ENCODE data around the gene SMARCC1. TPM values are rescaled to one million over a fixed set of nuclear protein-coding genes. Genes with fewer than 3 reads are reported as not detected.

The SMARCC1 gene
- total and polyA plus RNA-seq, 3 donors from 2014 or later: 48.1 to 80.1 (median 64.4) TPM

DNA sequence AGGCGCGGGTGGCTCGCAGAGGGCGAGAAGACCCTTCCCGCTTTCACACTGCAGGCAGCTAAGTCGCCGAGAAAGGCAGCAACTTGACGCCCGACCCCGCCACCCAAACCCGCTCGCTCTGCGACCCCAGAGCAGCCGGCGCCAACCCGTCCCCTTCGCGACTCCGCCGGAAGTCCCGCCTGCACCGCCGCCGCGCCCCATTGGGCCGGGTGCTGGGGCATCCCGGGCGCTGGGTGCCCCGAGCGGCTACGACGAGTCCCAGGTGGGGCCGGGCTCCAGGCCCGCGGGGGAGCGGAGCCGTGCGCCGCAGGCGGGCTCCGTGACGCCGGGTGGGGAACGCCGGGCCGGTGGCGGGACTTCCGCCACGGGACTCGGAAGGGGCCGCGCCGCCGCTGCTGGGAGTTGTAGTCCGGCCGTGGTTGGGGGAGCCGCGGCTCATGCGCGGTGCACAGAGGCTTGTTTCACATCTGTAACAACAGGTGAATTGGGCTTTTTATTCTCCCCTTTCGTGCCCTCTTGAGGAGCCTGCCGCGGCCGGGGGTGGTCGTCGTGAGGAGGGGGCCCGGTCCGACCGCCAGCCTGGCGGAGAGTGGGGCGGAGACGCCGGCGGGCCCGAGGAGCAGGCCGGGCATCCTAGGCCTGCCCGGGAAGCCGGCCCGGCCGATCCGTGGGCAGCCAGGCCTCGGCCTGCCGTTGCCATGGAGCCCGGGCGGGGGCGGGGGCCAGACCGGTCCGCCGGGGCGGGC lies 21.2 kb upstream of the SMARCC1 start, which contains the start of gene DHX30:
Gene DHX30, plus strand, starts transcription at position 405 of the 746 bp plus-strand sequence. CDS start 7,546 bp downstream, outside the sequence.
- H3K4me3 ChIP-seq: peak within 1 kb of the TSS; percentile 93 to 97
- WGBS, 2 donors: 1 to 2% methylated on average over 19 to 46 of the region's 90 CpGs

DNA sequence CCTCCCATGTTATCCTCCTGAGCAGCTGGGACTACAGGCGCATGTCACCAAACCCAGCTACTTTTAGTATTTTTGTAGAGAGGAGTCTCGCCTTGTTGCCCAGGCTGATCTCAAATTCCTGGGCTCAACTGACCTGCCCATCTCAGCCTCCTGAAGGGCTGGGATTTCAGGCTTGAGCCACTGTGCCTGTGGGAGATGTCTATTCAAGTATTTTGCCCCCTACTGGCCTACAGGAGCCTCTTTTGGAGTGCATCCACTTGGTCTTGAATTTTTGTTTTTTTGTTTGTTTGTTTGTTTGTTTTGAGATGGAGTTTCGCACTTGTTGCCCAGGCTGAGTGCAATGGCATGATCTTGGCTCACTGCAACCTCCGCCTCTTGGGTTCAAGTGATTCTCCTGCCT lies 18.0 kb upstream of the SMARCC1 start:
- no peak for TF ChIP-seq POLR2A (IDR thresholded peaks at IDR 0.05)
- TF ChIP-seq, protein P1, sequence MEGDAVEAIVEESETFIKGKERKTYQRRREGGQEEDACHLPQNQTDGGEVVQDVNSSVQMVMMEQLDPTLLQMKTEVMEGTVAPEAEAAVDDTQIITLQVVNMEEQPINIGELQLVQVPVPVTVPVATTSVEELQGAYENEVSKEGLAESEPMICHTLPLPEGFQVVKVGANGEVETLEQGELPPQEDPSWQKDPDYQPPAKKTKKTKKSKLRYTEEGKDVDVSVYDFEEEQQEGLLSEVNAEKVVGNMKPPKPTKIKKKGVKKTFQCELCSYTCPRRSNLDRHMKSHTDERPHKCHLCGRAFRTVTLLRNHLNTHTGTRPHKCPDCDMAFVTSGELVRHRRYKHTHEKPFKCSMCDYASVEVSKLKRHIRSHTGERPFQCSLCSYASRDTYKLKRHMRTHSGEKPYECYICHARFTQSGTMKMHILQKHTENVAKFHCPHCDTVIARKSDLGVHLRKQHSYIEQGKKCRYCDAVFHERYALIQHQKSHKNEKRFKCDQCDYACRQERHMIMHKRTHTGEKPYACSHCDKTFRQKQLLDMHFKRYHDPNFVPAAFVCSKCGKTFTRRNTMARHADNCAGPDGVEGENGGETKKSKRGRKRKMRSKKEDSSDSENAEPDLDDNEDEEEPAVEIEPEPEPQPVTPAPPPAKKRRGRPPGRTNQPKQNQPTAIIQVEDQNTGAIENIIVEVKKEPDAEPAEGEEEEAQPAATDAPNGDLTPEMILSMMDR (IDR thresholded peaks at IDR 0.05): peak in 2 of 3 experiments; percentile 7 to 30
- Histone ChIP-seq H3K4me1 (peaks cover 14% of the 10 kb centered on the region), H3K4me3 (no peak overlapping the region), H3K27ac (no peak overlapping the region), H3K9me3 (no peaks in the 10 kb centered on the region), H3K36me3 (ENCODE audit: low read depth, missing control alignments) (no peaks in the 10 kb centered on the region), H3K27me3 (no peaks in the 10 kb centered on the region)
- 90% methylated on average over 4 of the region's 4 CpGs for WGBS, 2 donors
- intact Hi-C loops (cut with DNase I; ENCODE audit: low total_unique reads): no loop called here
- no peak for DNase-seq

More for the DNA sequence above, 21.2 kb upstream of the SMARCC1 start, which contains the start of gene DHX30:
- H3K27ac ChIP-seq: peak within 1 kb of the TSS; percentile 91 to 97
- no peaks in the 10 kb centered on the region for H3K27me3 ChIP-seq
- DNase-seq: peak; percentile 93
- no peaks in the 10 kb centered on the region for H3K9me3 ChIP-seq
- H3K36me3 ChIP-seq (ENCODE audit: low read depth, missing control alignments): no peaks in the 10 kb centered on the region
- intact Hi-C loops (cut with DNase I; ENCODE audit: low total_unique reads): no loop called here
- no peak for TF ChIP-seq POLR2A (IDR thresholded peaks at IDR 0.05)
- TF ChIP-seq, protein P1 (IDR thresholded peaks at IDR 0.05): no peak
- H3K4me1 ChIP-seq: peaks cover 14% of the 10 kb centered on the region

DNA sequence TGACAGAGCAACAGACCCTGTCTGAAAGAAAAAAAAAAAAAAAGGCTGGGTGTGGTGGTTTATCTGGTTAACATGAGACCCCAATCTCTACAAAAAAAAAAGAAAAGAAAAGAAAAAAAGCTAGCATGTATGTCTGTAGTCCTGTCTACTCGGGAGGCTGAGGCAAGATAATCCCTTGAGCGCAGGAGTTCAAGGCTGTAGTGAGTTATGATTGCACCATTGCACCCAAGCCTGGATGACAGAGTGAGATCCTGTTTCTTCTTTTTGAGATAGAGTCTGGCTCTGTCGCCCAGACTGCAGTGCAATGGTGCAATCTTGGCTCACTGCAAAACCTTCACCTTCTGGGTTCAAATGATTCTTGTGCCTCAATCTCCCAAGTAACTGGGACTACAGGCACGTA lies 12.9 kb upstream of the SMARCC1 start:
- no peaks in the 10 kb centered on the region for H3K27me3 ChIP-seq
- H3K9me3 ChIP-seq: no peaks in the 10 kb centered on the region
- H3K4me3 ChIP-seq: no peak overlapping the region
- H3K27ac ChIP-seq: no peak overlapping the region
- intact Hi-C loops (cut with DNase I; ENCODE audit: low total_unique reads): loop anchor here (5.0 kb wide), 1 partner anchor 272 kb away; no protein-coding TSS in a partner anchor
- TF ChIP-seq, protein P1 (IDR thresholded peaks at IDR 0.05): no peak
- TF ChIP-seq POLR2A (IDR thresholded peaks at IDR 0.05): no peak
- H3K36me3 ChIP-seq (ENCODE audit: low read depth, missing control alignments): no peaks in the 10 kb centered on the region
- DNase-seq: no peak
- no peaks in the 10 kb centered on the region for H3K4me1 ChIP-seq
- WGBS, 2 donors: 62 to 71% methylated on average over 4 of the region's 4 CpGs

DNA sequence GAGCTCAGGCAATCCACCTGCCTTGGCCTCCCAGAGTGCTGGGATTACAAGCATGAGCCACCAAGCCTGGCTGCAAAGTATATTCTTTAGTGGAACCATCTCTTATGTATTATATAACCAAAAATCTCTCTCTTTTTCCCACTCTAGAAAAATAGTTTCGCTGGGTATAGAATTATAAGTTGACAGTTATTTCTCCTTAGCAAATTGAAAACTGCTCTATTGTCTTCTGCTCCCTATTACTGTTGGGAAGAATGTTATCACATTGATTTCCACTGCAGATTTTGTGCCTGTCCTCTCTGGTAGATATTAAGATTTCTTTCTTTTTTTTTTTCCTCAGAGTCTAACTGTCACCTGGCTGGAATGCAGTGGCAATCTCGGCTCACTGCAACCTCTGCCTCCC lies 11.0 kb upstream of the SMARCC1 start:
- Histone ChIP-seq H3K9me3 (no peaks in the 10 kb centered on the region), H3K27ac (no peak overlapping the region), H3K36me3 (ENCODE audit: low read depth, missing control alignments) (no peaks in the 10 kb centered on the region), H3K4me1 (no peaks in the 10 kb centered on the region), H3K4me3 (no peak overlapping the region), H3K27me3 (no peaks in the 10 kb centered on the region)
- 90 to 97% methylated on average over 2 of the region's 2 CpGs for WGBS, 2 donors
- intact Hi-C loops (cut with DNase I; ENCODE audit: low total_unique reads): loop anchor here (5.0 kb wide), 1 partner anchor 270 kb away; no protein-coding TSS in a partner anchor
- TF ChIP-seq POLR2A (IDR thresholded peaks at IDR 0.05): no peak
- TF ChIP-seq, protein P1 (IDR thresholded peaks at IDR 0.05): no peak
- DNase-seq: no peak

All from testis (tissue), 3 donors.